HG03103 (cell line): ENCODE data around the gene SAMD4B.

ENCODE experiments used
- ATAC-seq: cut with Tn5 transposase; IDR thresholded peaks from one replicate; pipeline ENCODE4 v1.9.1; 2021; ENCODE audit warnings: low read depth; ENCODE audit not compliant: unreplicated experiment

SAMD4B gene

GRCh38 chr19:39417463-39418181, 75.4 kb downstream of the SAMD4B start:
- no peak for ATAC-seq

- no peak for ATAC-seq
Observed at GRCh38 chr19:39419003-39419402, 76.8 kb downstream of the SAMD4B start.

GRCh38 chr19:39420769-39421168, 78.5 kb downstream of the SAMD4B start:
- no peak for ATAC-seq

- no peak for ATAC-seq
Observed at GRCh38 chr19:39422020-39422419, 79.8 kb downstream of the SAMD4B start.

GRCh38 chr19:39423258-39424086, 81.3 kb downstream of the SAMD4B start:
- no peak for ATAC-seq

GRCh38 chr19:39424934-39425333, 82.7 kb downstream of the SAMD4B start:
- ATAC-seq, result no peak

GRCh38 chr19:39425744-39426143, 83.5 kb downstream of the SAMD4B start:
- no peak for ATAC-seq

GRCh38 chr19:39426170-39426569, 83.9 kb downstream of the SAMD4B start:
- no peak for ATAC-seq

- ATAC-seq, result no peak
Observed at GRCh38 chr19:39427707-39428106, 85.5 kb downstream of the SAMD4B start.

GRCh38 chr19:39428283-39429112, 86.3 kb downstream of the SAMD4B start:
- no peak for ATAC-seq

- ATAC-seq, result no peak
Observed at GRCh38 chr19:39430675-39431593, 88.7 kb downstream of the SAMD4B start.

GRCh38 chr19:39432677-39433025, 90.4 kb downstream of the SAMD4B start:
- no peak for ATAC-seq

GRCh38 chr19:39433480-39434079, 91.4 kb downstream of the SAMD4B start:
- no peak for ATAC-seq

- no peak for ATAC-seq
Observed at GRCh38 chr19:39434123-39435076, 92.2 kb downstream of the SAMD4B start.
